IPS-18c (cell line): ENCODE measurements around the gene CDC26.
"Not testable (repeated sequence)": the region's sequence is repeated elsewhere in the genome, so short reads cannot be mapped to it uniquely, and the experiment has no call there.

ENCODE experiments used
- H3K4me3 ChIP-seq: 2 replicates; pipeline ENCODE4 v1.7.0; 2013; ENCODE audit warnings: low read depth, mild to moderate bottlenecking, low read length, moderate library complexity; ENCODE audit not compliant: insufficient read depth
- H3K9me3 ChIP-seq: one replicate; pipeline ENCODE4 v1.6.1; 2013; ENCODE audit warnings: mild to moderate bottlenecking, low read length, moderate library complexity; ENCODE audit not compliant: control insufficient read depth, insufficient read depth

Gene CDC26

DNA sequence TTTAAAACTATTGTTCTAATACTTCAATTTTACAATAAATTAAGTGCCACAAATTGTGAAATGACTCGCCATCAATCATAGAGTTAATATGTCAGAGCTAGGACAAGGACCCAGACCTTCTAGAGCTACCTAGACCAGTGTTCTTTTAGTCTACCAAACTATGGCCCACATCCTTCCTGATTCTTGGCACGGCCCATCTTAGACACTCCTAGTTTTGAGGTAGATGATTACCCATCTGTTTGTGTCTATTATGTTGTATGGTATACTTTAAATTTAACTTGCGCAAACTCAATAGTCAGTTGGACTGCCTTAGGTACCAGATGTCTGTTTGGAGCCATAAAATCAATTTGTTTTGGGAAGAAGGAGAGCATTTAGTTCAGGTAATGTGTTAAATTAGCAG is 17.5 kb downstream of the CDC26 start:
- no peaks in the 10 kb centered on the region for H3K9me3 ChIP-seq
- H3K4me3 ChIP-seq, result no peak overlapping the region

DNA sequence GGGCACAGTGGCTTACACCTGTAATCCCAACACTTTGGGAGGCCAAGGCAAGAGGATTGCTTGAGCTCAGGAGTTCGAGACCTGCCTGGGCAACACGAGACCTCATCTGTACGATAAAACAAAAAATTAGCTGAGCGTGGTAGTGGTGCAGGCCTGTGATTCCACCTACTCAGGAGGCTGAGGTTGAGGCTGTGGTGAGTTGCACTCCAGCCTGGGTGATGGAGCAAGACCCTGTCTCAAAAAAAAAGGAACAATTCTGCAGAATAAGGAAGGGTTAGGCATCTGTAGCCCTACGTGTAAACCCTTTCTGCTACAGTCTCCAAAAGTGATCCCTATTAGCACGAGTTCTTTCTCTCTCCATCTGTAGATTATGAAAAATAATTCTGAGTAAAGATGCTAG is 19.9 kb downstream of the CDC26 start:
- Histone ChIP-seq H3K4me3 (no peak overlapping the region), H3K9me3 (no peaks in the 10 kb centered on the region)

DNA sequence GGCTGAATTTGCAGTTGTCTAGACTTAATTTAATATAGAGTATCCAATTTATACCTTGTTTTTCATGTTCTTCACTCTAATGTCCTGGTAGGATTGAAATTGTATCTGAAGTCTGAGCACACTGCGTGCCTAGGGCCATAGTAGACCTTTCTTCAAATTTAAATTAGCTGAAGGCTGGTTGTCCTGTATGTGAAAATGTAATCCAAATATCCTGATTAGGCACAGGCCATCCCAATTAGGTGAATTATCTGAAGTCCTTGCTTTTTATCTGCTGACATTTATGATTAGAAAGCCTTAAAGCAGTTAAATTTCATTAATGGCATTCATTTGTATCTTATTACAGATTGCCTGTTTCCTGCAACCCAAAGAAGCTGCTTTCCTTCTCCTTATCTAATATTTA is 20.4 kb downstream of the CDC26 start:
- Histone ChIP-seq H3K4me3 (no peak overlapping the region), H3K9me3 (no peaks in the 10 kb centered on the region)

DNA sequence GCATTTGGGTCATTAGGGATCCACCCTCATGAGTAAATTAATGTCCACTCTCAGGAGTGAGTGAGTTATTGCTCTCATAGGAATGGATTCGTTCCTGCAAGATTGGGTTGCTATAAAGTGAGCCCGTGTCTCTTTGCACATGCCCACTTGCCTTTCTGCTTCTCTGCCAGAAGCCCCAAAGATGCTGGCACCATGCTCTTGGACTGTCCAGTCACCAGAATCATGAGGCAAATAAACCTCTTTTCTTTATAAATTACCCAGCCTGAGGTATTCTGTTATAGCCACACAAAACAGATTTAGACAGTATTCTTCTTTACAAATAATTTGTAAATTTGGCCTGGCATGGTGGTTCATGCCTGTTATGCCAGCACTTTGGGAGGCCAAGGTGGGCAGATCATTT is 24.6 kb downstream of the CDC26 start:
- H3K9me3 ChIP-seq, result no peaks in the 10 kb centered on the region
- H3K4me3 ChIP-seq, result no peak overlapping the region

DNA sequence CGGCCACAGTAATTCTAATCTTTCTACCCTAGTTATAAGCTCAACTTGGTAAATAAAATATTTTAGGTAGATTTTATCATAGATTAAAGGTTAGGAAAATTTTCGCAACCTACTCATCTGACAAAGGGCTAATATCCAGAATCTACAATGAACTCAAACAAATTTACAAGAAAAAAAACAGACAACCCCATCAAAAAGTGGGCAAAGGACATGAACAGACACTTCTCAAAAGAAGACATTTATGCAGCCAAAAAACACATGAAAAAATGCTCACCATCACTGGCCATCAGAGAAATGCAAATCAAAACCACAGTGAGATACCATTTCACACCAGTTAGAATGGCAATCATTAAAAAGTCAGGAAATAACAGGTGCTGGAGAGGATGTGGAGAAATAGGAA is 25.7 kb downstream of the CDC26 start:
- not testable (repeated sequence) for H3K4me3 ChIP-seq, H3K9me3 ChIP-seq

DNA sequence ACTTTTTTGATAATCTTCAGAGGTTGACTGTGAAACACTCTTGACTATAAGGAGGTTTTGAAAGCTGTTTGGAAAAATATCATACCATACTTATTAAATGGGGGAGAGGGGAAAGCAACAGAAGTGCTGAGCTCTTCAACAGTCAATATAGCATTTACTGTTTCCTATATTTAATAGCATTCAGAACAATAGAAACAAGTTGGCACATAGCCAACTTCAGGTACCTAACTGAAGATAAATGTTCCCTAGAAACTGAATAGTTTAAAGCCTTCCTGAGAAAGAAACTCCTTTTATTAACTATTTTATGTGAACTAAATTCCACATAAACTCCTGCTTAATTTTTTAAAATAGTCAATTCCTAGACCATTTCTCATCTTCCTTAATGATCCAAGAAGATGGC is 27.7 kb downstream of the CDC26 start:
- Histone ChIP-seq H3K4me3 (no peak overlapping the region), H3K9me3 (no peaks in the 10 kb centered on the region)

DNA sequence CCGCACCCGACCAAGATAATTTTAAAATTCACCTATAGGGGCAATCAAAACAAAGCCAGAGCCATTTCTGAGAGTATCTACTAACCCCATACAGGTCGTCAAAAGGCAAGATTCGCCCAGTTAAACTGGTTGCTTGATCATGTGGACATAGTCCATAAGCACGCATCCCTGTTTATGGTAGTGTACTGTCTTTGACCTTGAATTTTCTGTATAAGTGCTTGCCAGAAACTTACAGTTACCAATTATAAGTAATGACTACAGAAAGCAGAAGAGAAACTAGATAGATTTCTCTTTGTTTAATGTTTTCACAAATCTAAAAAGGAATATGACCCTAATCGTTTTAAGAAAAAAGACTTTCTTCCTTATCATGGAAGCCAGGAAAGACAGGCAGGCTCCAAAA is 28.4 kb downstream of the CDC26 start:
- no peak overlapping the region for H3K4me3 ChIP-seq
- H3K9me3 ChIP-seq, result no peaks in the 10 kb centered on the region

DNA sequence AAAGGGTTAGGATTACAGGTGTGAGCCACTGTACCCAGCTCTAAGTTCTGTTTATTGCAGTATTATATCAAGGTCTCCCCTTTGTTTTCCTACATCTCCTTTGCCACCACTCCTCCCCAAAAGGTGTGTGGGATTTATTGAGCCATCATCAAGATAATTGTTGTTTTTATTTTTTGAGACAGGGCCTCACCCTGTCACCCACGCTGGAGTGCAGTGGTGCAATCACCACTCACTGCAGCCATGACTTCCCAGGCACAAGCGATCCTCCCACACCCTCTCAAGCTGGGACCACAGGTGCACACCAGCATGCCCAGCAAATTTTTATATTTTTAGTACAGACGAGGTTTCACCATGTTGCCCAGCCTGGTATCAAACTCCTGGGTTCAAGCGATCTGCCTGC is 29.5 kb downstream of the CDC26 start:
- Histone ChIP-seq H3K9me3 (no peaks in the 10 kb centered on the region), H3K4me3 (no peak overlapping the region)

DNA sequence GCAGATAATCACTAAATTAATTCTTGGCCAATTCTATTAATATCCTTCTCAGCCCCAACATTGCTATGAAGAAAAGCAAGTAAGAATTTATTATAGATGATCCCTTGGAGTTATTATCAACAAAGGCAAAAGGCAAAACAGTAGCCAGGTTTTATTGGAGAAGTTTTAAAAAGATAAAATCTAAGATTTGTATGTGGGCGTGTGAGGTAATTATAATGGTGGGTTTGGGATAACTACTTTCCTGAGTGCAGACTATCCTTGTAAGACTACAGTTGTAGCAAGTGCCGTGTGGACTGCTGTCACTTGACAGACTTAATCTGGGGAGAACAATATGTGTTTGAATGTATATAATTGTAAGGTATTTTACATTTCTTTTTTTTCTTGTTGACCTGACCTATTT is 30.8 kb downstream of the CDC26 start:
- Histone ChIP-seq H3K9me3 (no peaks in the 10 kb centered on the region), H3K4me3 (no peak overlapping the region)

DNA sequence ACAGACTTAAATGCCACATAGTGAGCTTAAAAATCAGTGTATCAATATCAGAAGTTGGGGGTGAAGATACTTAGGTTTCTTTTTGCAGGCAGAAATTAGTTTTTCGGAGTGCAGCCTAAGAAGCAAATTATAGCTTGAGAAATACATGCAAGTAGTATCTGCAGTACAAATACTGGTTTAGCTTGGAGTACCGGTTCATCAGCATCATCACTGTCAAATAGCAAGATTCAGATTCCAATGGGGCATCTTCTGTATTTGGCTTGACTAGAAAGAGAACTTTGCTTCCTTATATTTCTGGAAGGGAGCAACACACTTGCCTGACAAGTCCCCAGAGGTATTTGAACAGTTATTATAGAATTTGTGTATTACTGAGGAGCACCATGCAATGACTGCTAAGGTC is 34.2 kb downstream of the CDC26 start:
- H3K4me3 ChIP-seq, result no peak overlapping the region
- H3K9me3 ChIP-seq, result no peaks in the 10 kb centered on the region

DNA sequence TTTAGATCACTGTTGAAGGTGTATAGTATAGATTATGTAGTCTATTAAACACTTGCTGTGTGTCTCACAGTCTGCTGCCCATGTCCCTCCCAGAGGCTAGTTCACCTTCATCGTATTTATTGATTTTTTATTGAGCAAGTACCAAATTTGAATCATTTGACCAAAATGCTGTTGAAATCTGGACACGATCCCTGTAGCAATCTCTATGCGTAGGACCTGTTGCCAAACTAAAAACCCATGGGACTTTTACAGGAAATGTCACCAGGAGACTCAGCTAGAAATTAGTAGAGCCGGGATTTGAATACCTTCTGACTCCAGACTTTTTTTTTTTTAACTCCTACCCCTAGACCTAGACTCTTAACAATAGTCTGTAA is 36.5 kb downstream of the CDC26 start:
- Histone ChIP-seq H3K4me3 (no peak overlapping the region), H3K9me3 (no peaks in the 10 kb centered on the region)

DNA sequence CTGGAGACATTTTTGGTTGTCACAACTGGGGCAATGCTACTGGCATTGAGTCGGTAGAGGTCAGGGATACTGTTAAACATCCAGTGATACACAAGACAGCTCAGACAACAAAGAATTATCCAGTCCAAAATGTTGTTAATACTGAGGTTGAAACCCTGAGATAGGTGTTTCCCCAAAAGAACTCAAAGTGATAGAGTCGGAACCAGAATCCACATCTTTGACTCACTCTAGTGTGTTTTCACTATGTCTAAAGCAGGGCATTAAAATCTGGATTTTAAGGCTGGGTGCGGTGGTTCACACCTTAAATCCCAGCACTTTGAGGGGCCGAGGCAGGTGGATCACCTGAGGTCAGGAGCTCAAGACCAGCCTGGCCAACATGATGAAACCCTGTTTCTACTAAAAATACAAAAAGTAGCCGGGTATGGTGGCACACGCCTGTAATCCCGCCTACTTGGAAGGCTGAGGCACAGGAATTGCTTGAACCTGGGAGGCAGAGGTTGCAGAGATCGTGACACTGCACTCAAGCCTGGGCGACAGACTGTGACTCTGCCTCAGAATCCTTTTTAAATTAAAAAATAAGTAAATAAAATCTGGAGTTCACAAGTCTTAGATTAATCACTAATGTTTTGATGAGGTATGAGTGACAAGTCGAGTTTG is 37.0 kb downstream of the CDC26 start:
- H3K4me3 ChIP-seq, result no peak overlapping the region
- H3K9me3 ChIP-seq, result no peaks in the 10 kb centered on the region

DNA sequence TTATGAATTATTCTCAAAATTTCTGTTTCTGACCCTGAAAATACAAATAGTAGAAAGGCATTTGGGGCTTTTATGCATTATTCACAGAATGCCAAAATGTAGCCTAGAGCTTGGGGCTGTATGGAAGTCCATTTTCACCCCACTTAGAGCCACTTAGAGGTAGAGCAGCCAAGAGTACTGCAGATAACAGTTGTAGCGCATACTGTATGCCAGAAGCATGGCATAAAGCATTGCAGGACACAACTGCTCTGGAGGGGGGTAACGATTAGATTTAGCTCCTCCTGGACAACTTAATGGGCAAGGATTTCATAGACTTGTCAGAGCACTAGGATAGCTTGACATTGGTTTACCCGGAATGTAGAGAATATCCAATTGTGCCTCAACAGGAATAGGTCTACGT is 38.3 kb downstream of the CDC26 start:
- Histone ChIP-seq H3K4me3 (no peak overlapping the region), H3K9me3 (no peaks in the 10 kb centered on the region)

DNA sequence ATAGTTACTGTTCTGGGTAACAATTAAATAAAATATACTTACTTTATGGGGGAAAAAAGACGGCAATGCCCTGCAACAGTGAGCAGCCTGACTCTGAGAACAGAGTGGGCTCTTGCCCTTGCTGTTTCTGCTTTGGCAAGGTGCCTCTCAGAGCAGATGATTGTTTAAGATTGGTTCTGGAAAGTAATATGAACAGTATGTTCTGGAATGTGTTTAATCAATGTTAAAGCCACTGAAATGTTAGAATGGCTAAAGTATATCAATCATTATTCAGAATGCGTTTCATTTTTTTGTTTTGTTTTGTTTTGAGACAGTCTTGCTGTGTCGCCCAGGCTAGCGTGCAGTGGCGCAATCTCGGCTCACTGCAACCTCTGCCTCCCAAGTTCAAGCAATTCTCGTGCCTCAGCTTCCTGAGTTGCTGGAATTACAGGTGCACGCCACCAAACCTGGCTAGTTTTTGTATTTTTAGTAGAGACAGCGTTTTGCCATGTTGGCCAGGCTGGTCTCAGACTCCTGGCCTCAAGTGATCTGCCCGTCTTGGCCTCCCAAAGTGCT is 39.6 kb downstream of the CDC26 start:
- H3K9me3 ChIP-seq, H3K4me3 ChIP-seq: not testable (repeated sequence)

DNA sequence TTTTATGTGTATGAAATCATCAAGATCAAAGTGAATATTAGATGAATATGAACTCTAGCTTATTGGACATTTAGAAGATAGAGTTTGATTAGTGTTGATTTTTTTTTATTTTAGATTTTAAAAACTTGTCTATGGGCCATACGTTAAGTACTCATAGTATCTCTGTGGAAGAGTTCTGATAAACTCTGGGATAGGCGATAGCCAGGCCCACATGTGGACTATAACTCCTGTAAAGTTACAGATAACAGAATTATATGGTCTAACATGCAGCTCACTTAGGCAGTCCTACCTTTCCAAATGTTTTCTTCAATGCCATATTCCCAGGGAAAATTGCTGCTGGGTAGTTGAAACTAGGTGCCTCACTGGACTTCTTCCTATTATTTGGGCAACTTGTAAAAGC is 43.7 kb downstream of the CDC26 start:
- no peaks in the 10 kb centered on the region for H3K9me3 ChIP-seq

DNA sequence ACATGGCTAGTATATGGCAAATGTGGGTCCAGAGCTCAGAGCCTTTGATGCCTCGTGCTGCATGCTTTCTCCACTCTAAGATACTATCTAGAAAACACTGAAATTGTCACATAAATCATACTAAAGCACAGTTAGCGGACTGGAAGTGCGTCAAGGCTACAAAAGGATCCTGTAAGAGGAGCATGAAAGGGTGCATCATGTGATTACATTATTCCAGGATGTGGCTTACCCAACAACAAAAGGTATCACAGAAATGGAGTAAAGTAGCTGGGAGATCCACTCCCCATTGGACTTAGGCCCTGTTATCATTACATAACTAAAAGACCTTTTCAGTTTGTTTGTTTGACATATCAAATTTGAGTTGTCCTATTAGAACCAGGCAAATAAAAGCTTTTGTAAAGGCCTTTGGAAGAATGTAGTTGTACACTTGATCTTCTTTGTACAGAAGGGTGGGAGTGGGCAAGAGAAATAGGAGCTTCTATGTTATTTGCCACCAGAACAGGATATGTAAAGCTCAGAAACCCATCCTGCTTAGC is 47.2 kb downstream of the CDC26 start:
- no peak overlapping the region for H3K4me3 ChIP-seq

More for the DNA sequence above, 43.7 kb downstream of the CDC26 start:
- H3K4me3 ChIP-seq, result no peak overlapping the region

DNA sequence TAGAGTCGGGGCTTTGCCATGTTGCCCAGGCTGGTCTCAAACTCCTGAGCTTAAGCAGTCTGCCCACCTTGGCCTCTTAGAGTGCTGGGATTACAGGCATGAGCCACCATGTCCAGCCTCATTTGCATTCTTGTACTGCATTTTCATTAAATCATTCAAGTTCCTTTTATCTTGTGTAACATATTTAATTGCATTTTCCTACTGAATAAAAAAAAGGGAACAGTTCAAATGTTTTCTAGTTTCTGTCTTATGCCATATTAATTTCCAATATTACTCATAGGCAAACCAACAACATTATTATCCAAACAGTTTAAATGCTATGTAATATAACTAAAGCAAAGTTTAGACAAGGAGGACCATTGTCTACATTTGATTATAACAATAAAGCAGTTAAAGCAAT is 47.9 kb downstream of the CDC26 start:
- Histone ChIP-seq H3K9me3 (no peaks in the 10 kb centered on the region), H3K4me3 (no peak overlapping the region)

More for the DNA sequence above, 47.2 kb downstream of the CDC26 start:
- H3K9me3 ChIP-seq, result no peaks in the 10 kb centered on the region

DNA sequence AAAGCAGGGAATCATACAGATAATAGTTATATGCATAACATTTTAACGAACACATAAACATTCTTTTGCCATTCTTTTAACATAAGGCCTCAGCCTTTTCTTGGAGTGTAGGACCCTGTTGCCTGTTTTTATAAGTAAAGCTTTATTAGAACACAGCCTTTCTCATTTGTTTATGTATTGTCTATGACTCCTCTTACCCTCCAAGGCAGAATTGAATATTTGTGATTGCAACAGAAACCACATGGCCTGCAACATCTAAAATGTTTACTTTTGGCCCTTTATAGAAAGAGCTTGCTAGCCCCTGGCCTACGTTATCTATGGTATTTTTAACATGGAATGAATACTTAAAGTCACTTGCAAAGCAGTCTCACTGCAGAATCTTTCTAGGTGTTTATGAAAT is 51.4 kb downstream of the CDC26 start:
- no peak overlapping the region for H3K4me3 ChIP-seq

DNA sequence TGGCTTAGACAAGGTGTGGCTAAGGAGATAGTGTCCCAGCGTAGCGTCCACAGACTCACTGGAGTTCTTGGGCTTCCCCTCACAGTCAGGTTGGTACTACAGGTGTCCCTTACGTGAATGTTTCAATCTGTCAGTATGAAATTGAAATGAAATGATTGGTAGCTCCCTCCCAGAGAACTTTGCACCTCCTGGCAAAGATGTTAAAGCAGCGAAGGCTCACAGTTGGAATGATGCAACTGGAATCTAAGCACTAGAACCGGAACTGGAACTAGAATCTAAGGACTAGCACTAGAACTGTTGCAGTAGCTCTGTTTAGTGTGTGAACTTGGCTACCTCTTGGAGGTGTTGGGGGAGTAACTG is 52.9 kb downstream of the CDC26 start:
- Histone ChIP-seq H3K4me3 (peak overlapping the region; percentile 62), H3K9me3 (no peaks in the 10 kb centered on the region)

More for the DNA sequence above, 51.4 kb downstream of the CDC26 start:
- no peaks in the 10 kb centered on the region for H3K9me3 ChIP-seq
